Karpas-422 (cell line): ENCODE results near the gene JPH2. TPM values are rescaled to one million over a fixed set of nuclear protein-coding genes. Genes with fewer than 3 reads are reported as not detected.

ENCODE experiments used
- DNase-seq: peaks from one replicate; pipeline ENCODE4 v3.0.0-alpha.2; 2015
- H2AFZ ChIP-seq: fragments of 200-600 bp; sonication (generic); 2 replicates; pipeline ENCODE4 v1.6.1; 2014; ENCODE audit warnings: antibody characterized with exemption, low read length, mixed read lengths
- H3K27ac ChIP-seq: fragments of 200-600 bp; sonication (generic); 2 replicates; pipeline ENCODE4 v1.5.1; 2014; ENCODE audit warnings: mild to moderate bottlenecking, low read length, moderate library complexity
- H3K27me3 ChIP-seq: fragments of 200-600 bp; sonication (generic); 2 replicates; pipeline ENCODE4 v1.6.1; 2014; ENCODE audit warnings: low read length, mixed read lengths
- H3K36me3 ChIP-seq: fragments of 200-600 bp; sonication (generic); 2 replicates; pipeline ENCODE4 v1.6.1; 2014; ENCODE audit warnings: low read length, mixed read lengths; ENCODE audit not compliant: insufficient read depth
- H3K4me1 ChIP-seq: fragments of 200-600 bp; sonication (generic); 2 replicates; pipeline ENCODE4 v1.6.1; 2014; ENCODE audit warnings: mild to moderate bottlenecking, low read length, mixed read lengths
- H3K4me2 ChIP-seq: fragments of 200-600 bp; sonication (generic); 2 replicates; pipeline ENCODE4 v1.6.1; 2014; ENCODE audit warnings: low read length, low read depth, mild to moderate bottlenecking; ENCODE audit not compliant: poor library complexity, severe bottlenecking
- H3K4me3 ChIP-seq: fragments of 200-600 bp; sonication (generic); 2 replicates; pipeline ENCODE4 v1.5.1; 2014; ENCODE audit warnings: mild to moderate bottlenecking, antibody characterized with exemption, low read length, mixed read lengths
- H3K79me2 ChIP-seq: fragments of 200-600 bp; sonication (generic); 2 replicates; pipeline ENCODE4 v1.6.1; 2014; ENCODE audit warnings: mild to moderate bottlenecking, low read length, mixed read lengths
- H3K9ac ChIP-seq: fragments of 200-600 bp; sonication (generic); 2 replicates; pipeline ENCODE4 v1.6.0; 2014; ENCODE audit warnings: low read length
- H3K9me2 ChIP-seq: fragments of 200-600 bp; sonication (generic), shearing (Covaris generic); replicated peaks from 2 replicates; pipeline ENCODE4 v1.6.0; 2014; ENCODE audit warnings: mild to moderate bottlenecking, low read length, moderate library complexity; ENCODE audit not compliant: insufficient read depth
- H3K9me3 ChIP-seq: fragments of 300-700, 200-600 bp; sonication (generic); 2 replicates; pipeline ENCODE4 v1.6.1; 2014; ENCODE audit warnings: low read length, mixed read lengths
- H4K20me1 ChIP-seq: fragments of 200-600 bp; sonication (generic); 2 replicates; pipeline ENCODE4 v1.6.1; 2014; ENCODE audit warnings: mild to moderate bottlenecking, antibody characterized with exemption, low read length, low read depth; ENCODE audit not compliant: insufficient read depth
- total RNA-seq: library from RNA; depleted of rRNA; stranded (reverse); fragments of >200 nt; shearing (Covaris generic); gene quantifications from 2 replicates; pipeline ENCODE4 v1.2.3, GENCODE V29; 2014; ENCODE audit warnings: low replicate concordance

The JPH2 gene
- total RNA-seq, 1 experiment from 2014 or later = not detected

DNA sequence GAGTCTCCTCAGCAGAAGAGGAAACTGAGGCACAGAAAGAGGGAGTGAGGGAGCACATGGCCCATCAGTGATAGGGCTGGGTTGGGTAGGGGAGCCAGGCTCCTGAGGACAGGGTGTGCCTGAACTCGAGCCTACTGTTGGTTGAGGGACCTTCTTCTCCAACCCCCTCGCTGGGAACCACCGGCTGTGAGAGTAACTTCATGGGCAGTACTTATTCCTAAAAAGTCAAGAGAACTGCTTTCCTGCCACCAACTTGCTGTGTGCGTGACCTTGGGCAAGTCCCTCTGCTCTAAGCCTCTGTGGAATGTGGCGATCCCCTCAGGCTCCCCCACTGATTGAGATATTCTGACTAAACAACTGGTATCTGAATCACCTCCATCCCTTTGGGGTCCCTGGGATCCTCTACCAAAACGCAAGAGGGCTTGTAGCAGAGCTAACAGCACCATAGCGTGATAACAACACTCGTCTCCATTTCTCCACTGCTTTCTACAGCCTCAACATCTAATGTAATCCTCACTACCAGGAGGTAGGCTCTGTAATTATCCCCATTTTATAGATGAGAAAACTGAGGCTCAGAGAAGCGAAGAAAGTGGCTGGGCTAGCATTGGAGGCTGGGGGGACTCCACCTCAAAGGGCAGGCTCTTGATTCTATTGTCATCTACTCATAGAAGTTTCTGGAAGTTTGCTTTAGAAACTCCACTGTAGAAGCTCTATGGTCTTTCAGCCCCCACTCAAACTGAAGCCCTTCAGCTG, 76.0 kb downstream of the JPH2 start:
- Histone ChIP-seq H2AFZ (no peak overlapping the region), H3K4me2 (no peak overlapping the region), H3K4me3 (no peak overlapping the region), H3K9me3 (no peaks in the 10 kb centered on the region), H3K36me3 (no peaks in the 10 kb centered on the region), H3K9me2 (no peaks in the 10 kb centered on the region), H4K20me1 (no peaks in the 10 kb centered on the region), H3K79me2 (no peaks in the 10 kb centered on the region), H3K9ac (no peak overlapping the region), H3K4me1 (no peaks in the 10 kb centered on the region), H3K27me3 (peaks cover 3% of the 10 kb centered on the region; the same call in 1 of the 2 replicates), H3K27ac (no peak overlapping the region)
- no peak for DNase-seq

DNA sequence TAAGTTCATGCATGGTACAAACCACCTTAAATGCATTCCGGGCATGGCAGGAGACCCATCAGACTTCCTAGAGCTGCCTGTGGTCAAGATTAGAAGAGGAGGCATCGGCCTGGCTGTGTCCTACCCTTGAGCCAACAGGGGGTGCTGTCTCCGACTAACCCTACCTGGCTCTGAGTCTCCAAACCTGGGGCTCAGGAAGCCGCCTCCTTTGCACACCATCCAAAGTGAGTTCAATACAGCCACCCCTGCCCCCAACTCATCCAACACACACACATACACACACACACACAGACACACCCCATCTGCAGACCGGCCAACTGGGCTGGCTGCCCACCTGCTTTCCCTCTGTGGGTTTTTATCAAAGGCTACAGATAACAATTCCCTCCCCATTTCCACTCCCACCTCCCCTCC, 77.0 kb downstream of the JPH2 start:
- DNase-seq = peak; percentile 74

DNA sequence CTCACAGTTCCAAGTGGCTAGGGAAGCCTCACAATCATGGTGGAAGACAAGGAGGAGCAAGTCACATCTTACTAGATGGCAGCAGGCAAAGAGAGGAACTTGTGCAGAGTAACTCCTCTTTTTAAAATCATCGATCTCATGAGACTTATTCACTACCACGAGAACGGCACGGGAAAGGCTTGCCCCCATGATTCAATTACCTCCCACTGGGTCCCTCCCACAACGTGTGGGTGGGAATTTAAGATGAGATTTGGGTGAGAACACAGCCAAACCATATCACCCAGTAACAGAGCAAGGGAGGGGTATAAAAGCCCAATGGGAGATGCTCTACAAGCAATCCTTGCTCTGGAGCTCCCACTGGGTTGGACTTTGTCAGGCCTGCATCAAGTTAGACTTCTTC, 80.4 kb downstream of the JPH2 start:
- no peak overlapping the region for H2AFZ ChIP-seq
- no peaks in the 10 kb centered on the region for H4K20me1 ChIP-seq
- no peak overlapping the region for H3K4me2 ChIP-seq
- no peak overlapping the region for H3K4me3 ChIP-seq
- H3K36me3 ChIP-seq = no peaks in the 10 kb centered on the region
- H3K79me2 ChIP-seq = no peaks in the 10 kb centered on the region
- no peaks in the 10 kb centered on the region for H3K9me3 ChIP-seq
- H3K9me2 ChIP-seq = no peaks in the 10 kb centered on the region
- no peak for DNase-seq
- H3K27ac ChIP-seq = no peak overlapping the region
- H3K27me3 ChIP-seq = peaks cover 3% of the 10 kb centered on the region; the same call in 1 of the 2 replicates
- no peaks in the 10 kb centered on the region for H3K4me1 ChIP-seq
- H3K9ac ChIP-seq = no peak overlapping the region

More for the DNA sequence above, 77.0 kb downstream of the JPH2 start:
- Histone ChIP-seq H3K9ac (no peak overlapping the region), H3K36me3 (no peaks in the 10 kb centered on the region), H3K4me2 (no peak overlapping the region), H4K20me1 (no peaks in the 10 kb centered on the region), H3K4me1 (no peaks in the 10 kb centered on the region), H3K9me3 (no peaks in the 10 kb centered on the region), H3K79me2 (no peaks in the 10 kb centered on the region), H3K27ac (no peak overlapping the region), H3K27me3 (peaks cover 3% of the 10 kb centered on the region; the same call in 1 of the 2 replicates), H2AFZ (no peak overlapping the region), H3K4me3 (no peak overlapping the region), H3K9me2 (no peaks in the 10 kb centered on the region)

- no peaks in the 10 kb centered on the region for H3K9me2 ChIP-seq
- H3K4me1 ChIP-seq = peaks cover 4% of the 10 kb centered on the region
- H3K9ac ChIP-seq = no peak overlapping the region
- no peaks in the 10 kb centered on the region for H3K79me2 ChIP-seq
- no peak overlapping the region for H2AFZ ChIP-seq
- no peak overlapping the region for H3K27ac ChIP-seq
- no peak overlapping the region for H3K4me3 ChIP-seq
- H4K20me1 ChIP-seq = no peaks in the 10 kb centered on the region
- no peaks in the 10 kb centered on the region for H3K36me3 ChIP-seq
- no peak for DNase-seq
- no peaks in the 10 kb centered on the region for H3K9me3 ChIP-seq
- H3K27me3 ChIP-seq = peaks cover 3% of the 10 kb centered on the region; the same call in 1 of the 2 replicates
- H3K4me2 ChIP-seq = no peak overlapping the region
Measured at GRCh38 chr20:44104798-44105517, 82.0 kb downstream of the JPH2 start.

GRCh38 chr20:44102582-44102981, 84.4 kb downstream of the JPH2 start:
- Histone ChIP-seq H3K4me3 (no peak overlapping the region), H3K27ac (no peak overlapping the region)
- no peak for DNase-seq

GRCh38 chr20:44099832-44100231, 87.2 kb downstream of the JPH2 start:
- DNase-seq = no peak
- Histone ChIP-seq H3K9me2 (no peaks in the 10 kb centered on the region), H3K36me3 (no peaks in the 10 kb centered on the region), H3K27me3 (no peaks in the 10 kb centered on the region), H3K9me3 (no peaks in the 10 kb centered on the region), H2AFZ (no peak overlapping the region), H3K4me2 (no peak overlapping the region), H3K9ac (no peak overlapping the region), H3K79me2 (no peaks in the 10 kb centered on the region), H3K27ac (no peak overlapping the region), H3K4me3 (no peak overlapping the region), H4K20me1 (no peaks in the 10 kb centered on the region), H3K4me1 (peaks cover 9% of the 10 kb centered on the region)

More at GRCh38 chr20:44102582-44102981, 84.4 kb downstream of the JPH2 start:
- peaks cover 9% of the 10 kb centered on the region for H3K4me1 ChIP-seq
- no peaks in the 10 kb centered on the region for H3K79me2 ChIP-seq
- no peaks in the 10 kb centered on the region for H3K9me2 ChIP-seq
- no peaks in the 10 kb centered on the region for H3K36me3 ChIP-seq
- H3K9me3 ChIP-seq = no peaks in the 10 kb centered on the region
- no peak overlapping the region for H3K4me2 ChIP-seq
- no peaks in the 10 kb centered on the region for H4K20me1 ChIP-seq
- H2AFZ ChIP-seq = no peak overlapping the region
- H3K27me3 ChIP-seq = peaks cover 3% of the 10 kb centered on the region; the same call in 1 of the 2 replicates
- H3K9ac ChIP-seq = no peak overlapping the region

DNA sequence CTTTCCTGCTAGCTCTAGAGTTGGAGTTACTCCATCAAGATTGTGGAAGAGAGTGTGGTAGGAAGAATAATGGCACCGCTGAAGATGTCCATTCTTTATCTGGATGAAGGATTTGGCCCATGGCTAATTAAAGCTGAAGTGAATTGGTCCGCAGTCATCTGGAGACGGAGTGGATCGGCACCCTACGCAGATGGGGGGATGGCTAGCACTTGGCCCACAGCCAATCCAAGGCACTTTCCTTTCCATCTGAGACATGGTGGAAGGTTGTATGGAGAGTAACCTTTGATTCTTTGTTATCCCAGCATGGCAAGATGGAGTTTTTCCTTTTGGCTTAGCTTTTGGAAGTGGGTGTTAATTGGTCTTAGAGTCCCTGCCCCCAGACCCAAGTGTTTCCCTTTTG, 88.3 kb downstream of the JPH2 start:
- Histone ChIP-seq H3K4me1 (peaks cover 9% of the 10 kb centered on the region), H3K9me2 (no peaks in the 10 kb centered on the region), H3K4me3 (no peak overlapping the region), H3K27ac (no peak overlapping the region), H3K36me3 (no peaks in the 10 kb centered on the region), H3K9ac (no peak overlapping the region), H3K9me3 (no peaks in the 10 kb centered on the region), H3K27me3 (no peaks in the 10 kb centered on the region), H3K79me2 (no peaks in the 10 kb centered on the region), H4K20me1 (no peaks in the 10 kb centered on the region), H2AFZ (no peak overlapping the region), H3K4me2 (no peak overlapping the region)
- DNase-seq = no peak

GRCh38 chr20:44098256-44098630, 88.7 kb downstream of the JPH2 start:
- Histone ChIP-seq H3K4me3 (no peak overlapping the region), H3K27me3 (no peaks in the 10 kb centered on the region), H3K4me2 (no peak overlapping the region), H4K20me1 (no peaks in the 10 kb centered on the region), H3K27ac (no peak overlapping the region), H3K9me2 (no peaks in the 10 kb centered on the region), H2AFZ (no peak overlapping the region), H3K36me3 (no peaks in the 10 kb centered on the region), H3K9ac (no peak overlapping the region), H3K79me2 (no peaks in the 10 kb centered on the region), H3K4me1 (peaks cover 9% of the 10 kb centered on the region), H3K9me3 (no peaks in the 10 kb centered on the region)
- no peak for DNase-seq
